Osteocyte (in vitro differentiated cells): ENCODE measurements around the gene PADI2. TPM values are rescaled to one million over a fixed set of nuclear protein-coding genes. Genes with fewer than 3 reads are reported as not detected.

Experiments used
- DNase-seq: peaks from one replicate; pipeline ENCODE4 v3.0.0; 2021; ENCODE audit warnings: mixed read lengths; ENCODE audit not compliant: unreplicated experiment; ENCODE audit errors: extremely low spot score
- H3K27ac Mint-ChIP-seq: one replicate; pipeline ENCODE4 v1.8.0; 2021; ENCODE audit warnings: mild to moderate bottlenecking, mixed read lengths; ENCODE audit not compliant: unreplicated experiment
- H3K27me3 Mint-ChIP-seq: one replicate; pipeline ENCODE4 v1.8.0; 2021; ENCODE audit warnings: mixed read lengths; ENCODE audit not compliant: unreplicated experiment
- H3K36me3 Mint-ChIP-seq: one replicate; pipeline ENCODE4 v1.8.0; 2021; ENCODE audit warnings: mixed read lengths; ENCODE audit not compliant: unreplicated experiment
- H3K4me1 Mint-ChIP-seq: one replicate; pipeline ENCODE4 v1.8.0; 2021; ENCODE audit warnings: mixed read lengths; ENCODE audit not compliant: unreplicated experiment
- H3K4me3 Mint-ChIP-seq: one replicate; pipeline ENCODE4 v1.8.0; 2021; ENCODE audit warnings: mild to moderate bottlenecking, moderate library complexity, mixed read lengths; ENCODE audit not compliant: unreplicated experiment
- H3K9me3 Mint-ChIP-seq: one replicate; pipeline ENCODE4 v1.8.0; 2021; ENCODE audit warnings: mixed read lengths; ENCODE audit not compliant: unreplicated experiment
- CTCF ChIP-seq: fragments of 200-600 bp; sonication (generic); IDR thresholded peaks from 2 replicates; pipeline ENCODE4 v1.5.0; 2021; ENCODE audit warnings: antibody characterized with exemption, mild to moderate bottlenecking, moderate library complexity
- long read RNA-seq: library from polyadenylated mRNA; unstranded; transcript quantifications from one replicate; pipeline ENCODE4 v2.0.0, GENCODE V29; 2021
- total RNA-seq: library from RNA; stranded (reverse); gene quantifications from 2 replicates; pipeline ENCODE4 v1.2.1, GENCODE V29; 2021

Gene PADI2
- total RNA-seq, result 111 TPM in 2 replicates
- long read RNA-seq, full-length matches to known transcripts, result 45 of 82 reads
- long read RNA-seq, partial matches to known transcripts, result 20 of 82 reads
- long read RNA-seq, other reads (novel, unspliced or antisense), result 17 of 82 reads

- Mint-ChIP-seq H3K4me1 (peaks cover 42% of the 10 kb centered on the region), H3K4me3 (peak within 1 kb of the TSS; percentile 71), H3K9me3 (no peaks in the 10 kb centered on the region), H3K27ac (no peak within 1 kb of the TSS), H3K27me3 (peaks cover 14% of the 10 kb centered on the region), H3K36me3 (no peaks in the 10 kb centered on the region)
- DNase-seq, result no peak
- no peak for TF ChIP-seq CTCF
These were observed at the start of gene PADI2 for GRCh38 chr1:17119076-17119772. Gene PADI2 (minus strand): TSS chr1:17119451. CDS start chr1:17119371, 80 bp downstream.

GRCh38 chr1:17168091-17168876, 49.0 kb upstream of the PADI2 start:
- DNase-seq, result no peak
- Mint-ChIP-seq H3K36me3 (no peaks in the 10 kb centered on the region), H3K9me3 (no peaks in the 10 kb centered on the region), H3K27me3 (no peaks in the 10 kb centered on the region), H3K4me3 (no peak overlapping the region), H3K27ac (peak overlapping the region; percentile 86), H3K4me1 (peaks cover 61% of the 10 kb centered on the region)
- no peak for TF ChIP-seq CTCF

GRCh38 chr1:17167786-17168090, 48.5 kb upstream of the PADI2 start:
- TF ChIP-seq CTCF, result no peak
- no peak for DNase-seq
- H3K4me3 Mint-ChIP-seq, result no peak overlapping the region

GRCh38 chr1:17167041-17167785, 48.0 kb upstream of the PADI2 start:
- Mint-ChIP-seq H3K27me3 (no peaks in the 10 kb centered on the region), H3K27ac (peak overlapping the region; percentile 86), H3K9me3 (no peaks in the 10 kb centered on the region), H3K36me3 (no peaks in the 10 kb centered on the region), H3K4me3 (no peak overlapping the region), H3K4me1 (peaks cover 61% of the 10 kb centered on the region)
- TF ChIP-seq CTCF, result no peak
- peak; percentile 63 for DNase-seq

More at GRCh38 chr1:17167786-17168090, 48.5 kb upstream of the PADI2 start:
- H3K27ac Mint-ChIP-seq, result peak overlapping the region; percentile 86
- no peaks in the 10 kb centered on the region for H3K36me3 Mint-ChIP-seq
- peaks cover 58% of the 10 kb centered on the region for H3K4me1 Mint-ChIP-seq
- no peaks in the 10 kb centered on the region for H3K9me3 Mint-ChIP-seq
- no peaks in the 10 kb centered on the region for H3K27me3 Mint-ChIP-seq
